HEK293 (cell line): Measurements from ENCODE around the gene ZSWIM7.
A peak's percentile ranks its signal among the peaks of the same experiment; 100 is the strongest.

Experiments
- CTCF ChIA-PET: fragments of 350-600 bp; formaldehyde crosslinking; extraction: SDS; loops from one replicate; lab custom pipeline; 2021; ENCODE audit warnings: antibody characterized with exemption; lab: Yijun Ruan, JAX
- POLR2A ChIA-PET: fragments of 300-600 bp; formaldehyde crosslinking; extraction: SDS; loops from one replicate; lab custom pipeline; 2020; ENCODE audit warnings: antibody characterized with exemption, inconsistent platforms; lab: Yijun Ruan, JAX
- H3K27ac ChIP-seq: fragments of 200-500 bp; sonication (Bioruptor generic); 2 replicates; pipeline ENCODE4 v1.5.1; 2014; ENCODE audit warnings: low read depth, low read length, control low read depth, inconsistent platforms; ENCODE audit errors: extremely low read depth
- H3K36me3 ChIP-seq, 2 experiments: fragments of 200-500 bp in 1 of 2; sonication (Bioruptor generic) in 1 of 2; 1 replicate in 1 of 2; 2 replicates in 1 of 2; pipeline ENCODE4 v1.5.1; 2014 to 2017; ENCODE audit warnings: inconsistent platforms in 2 of 2, low read length in 2 of 2; ENCODE audit not compliant: control insufficient read depth in 2 of 2, insufficient read depth in 1 of 2
- H3K4me1 ChIP-seq: fragments of 200-500 bp; sonication (Bioruptor generic); 2 replicates; pipeline ENCODE4 v1.5.1; 2014; ENCODE audit warnings: mild to moderate bottlenecking, low read length, inconsistent platforms; ENCODE audit not compliant: control insufficient read depth, insufficient read depth
- H3K4me3 ChIP-seq: 2 replicates; pipeline ENCODE4 v1.5.1; 2011; ENCODE audit warnings: low read depth, mild to moderate bottlenecking, control low read depth, low read length, moderate library complexity
- H3K9me3 ChIP-seq: fragments of 200-500 bp; sonication (Bioruptor generic); 2 replicates; pipeline ENCODE4 v1.5.1; 2014; ENCODE audit warnings: low read depth, low read length, inconsistent platforms; ENCODE audit not compliant: control insufficient read depth, insufficient read depth
- KLF1 ChIP-seq: fragments of 450-650 bp; formaldehyde crosslinking; IDR thresholded peaks from 2 replicates; pipeline ENCODE4 v1.5.1; 2016; ENCODE audit warnings: missing biosample characterization, missing genetic modification characterization
- KLF8 ChIP-seq: fragments of 450-650 bp; formaldehyde crosslinking; IDR thresholded peaks from 2 replicates; pipeline ENCODE4 v1.5.1; 2016; ENCODE audit warnings: missing biosample characterization, missing genetic modification characterization
- SETDB1 ChIP-seq: IDR thresholded peaks from one replicate; pipeline ENCODE4 v1.6.1; 2017; ENCODE audit warnings: mild to moderate bottlenecking, low read length, moderate library complexity, mixed read lengths; ENCODE audit not compliant: insufficient read length
- TRIM28 ChIP-seq: IDR thresholded peaks from 2 replicates; pipeline ENCODE4 v1.6.1; 2011; ENCODE audit warnings: low read length, control low read depth, borderline replicate concordance
- ZBTB21 ChIP-seq: fragments of 450-650 bp; formaldehyde crosslinking; IDR thresholded peaks from 2 replicates; pipeline ENCODE4 v1.5.1; 2017; ENCODE audit warnings: missing biosample characterization, missing genetic modification characterization
- ZEB2 ChIP-seq: fragments of 450-650 bp; formaldehyde crosslinking; IDR thresholded peaks from 2 replicates; pipeline ENCODE4 v1.5.1; 2016; ENCODE audit warnings: missing biosample characterization, missing genetic modification characterization
- ZNF146 ChIP-seq: fragments of 450-650 bp; formaldehyde crosslinking; IDR thresholded peaks from 2 replicates; pipeline ENCODE4 v1.5.1; 2016; ENCODE audit warnings: missing biosample characterization, missing genetic modification characterization
- ZNF148 ChIP-seq: fragments of 450-650 bp; formaldehyde crosslinking; IDR thresholded peaks from 2 replicates; pipeline ENCODE4 v1.5.0; 2017; ENCODE audit warnings: missing biosample characterization, missing genetic modification characterization, borderline replicate concordance
- ZNF292 ChIP-seq: fragments of 450-650 bp; formaldehyde crosslinking; IDR thresholded peaks from 2 replicates; pipeline ENCODE4 v1.5.1; 2016; ENCODE audit warnings: low read depth, missing biosample characterization, missing genetic modification characterization, borderline replicate concordance
- ZNF335 ChIP-seq: fragments of 450-650 bp; formaldehyde crosslinking; conservative IDR thresholded peaks from 2 replicates; pipeline ENCODE4 v1.5.1; 2016; ENCODE audit warnings: missing biosample characterization, missing genetic modification characterization
- ZNF521 ChIP-seq: fragments of 450-650 bp; formaldehyde crosslinking; IDR thresholded peaks from 2 replicates; pipeline ENCODE4 v1.5.1; 2017; ENCODE audit warnings: missing biosample characterization, mild to moderate bottlenecking, missing genetic modification characterization
- ZNF621 ChIP-seq: fragments of 450-650 bp; formaldehyde crosslinking; IDR thresholded peaks from 2 replicates; pipeline ENCODE4 v1.5.1; 2017; ENCODE audit warnings: missing biosample characterization, missing genetic modification characterization
- ZNF626 ChIP-seq: fragments of 450-650 bp; sonication (Bioruptor Pico); formaldehyde crosslinking; IDR thresholded peaks from 2 replicates; pipeline ENCODE4 v1.5.1; 2018; ENCODE audit warnings: missing biosample characterization, missing genetic modification characterization, inconsistent platforms
- ZNF704 ChIP-seq: fragments of 450-650 bp; formaldehyde crosslinking; IDR thresholded peaks from 2 replicates; pipeline ENCODE4 v1.5.1; 2016; ENCODE audit warnings: missing biosample characterization, missing genetic modification characterization
- ZNF837 ChIP-seq: fragments of 450-650 bp; formaldehyde crosslinking; IDR thresholded peaks from 2 replicates; pipeline ENCODE4 v1.5.1; 2016; ENCODE audit warnings: missing biosample characterization, missing genetic modification characterization
- TF ChIP-seq, protein P1 (sequence below): fragments of 450-650 bp; formaldehyde crosslinking; IDR thresholded peaks from 2 replicates; pipeline ENCODE4 v1.5.1; 2016; ENCODE audit warnings: missing biosample characterization, missing genetic modification characterization
- TF ChIP-seq, protein P2 (sequence below): fragments of 450-650 bp; formaldehyde crosslinking; optimal IDR thresholded peaks from 2 replicates; pipeline ENCODE3; 2016; ENCODE audit warnings: missing biosample characterization, mild to moderate bottlenecking, missing genetic modification characterization
- TF ChIP-seq, protein P3 (sequence below): fragments of 450-650 bp; formaldehyde crosslinking; IDR thresholded peaks from 2 replicates; pipeline ENCODE4 v1.5.1; 2016; ENCODE audit warnings: missing biosample characterization, missing genetic modification characterization
- TF ChIP-seq, protein P4 (sequence below): fragments of 450-650 bp; formaldehyde crosslinking; conservative IDR thresholded peaks from 2 replicates; pipeline ENCODE4 v1.5.1; 2016; ENCODE audit warnings: low read depth, missing biosample characterization, missing genetic modification characterization

Gene ZSWIM7

DNA sequence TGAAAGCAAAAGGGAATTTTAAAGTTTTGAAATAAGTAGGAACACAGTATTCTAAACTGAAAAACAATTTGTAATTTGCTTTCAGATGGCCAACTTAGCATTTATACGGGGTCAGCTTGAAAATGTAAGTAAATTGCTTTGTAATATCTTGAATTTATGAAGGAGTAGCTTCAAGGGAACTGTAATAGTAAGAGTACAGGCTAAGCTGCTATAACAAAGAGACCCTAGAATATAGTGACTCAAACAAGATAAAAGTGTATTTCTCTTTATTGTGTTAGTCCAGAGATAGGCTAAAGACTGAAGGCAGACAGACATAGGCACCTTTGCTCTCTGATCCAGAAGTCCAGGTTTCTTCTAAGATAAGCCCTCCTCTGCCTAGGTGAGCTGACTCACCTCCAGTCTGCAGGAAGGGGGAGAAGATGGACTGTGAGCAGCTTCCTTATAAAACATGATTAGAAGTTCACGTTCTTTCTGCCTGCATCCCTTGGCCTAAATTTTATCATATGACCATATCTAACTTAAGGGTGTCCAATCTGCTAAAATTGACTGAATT lies 3.3 kb upstream of the ZSWIM7 start (continued):
- TF ChIP-seq ZBTB21 (no peak), ZNF621 (tag by site-specific recombination) (no peak), ZNF148 (tag by site-specific recombination) (no peak), ZNF292 (tag by site-specific recombination) (no peak), ZNF704 (tag by site-specific recombination) (no peak)
- TF ChIP-seq, all 188 proteins: peak for 0

DNA sequence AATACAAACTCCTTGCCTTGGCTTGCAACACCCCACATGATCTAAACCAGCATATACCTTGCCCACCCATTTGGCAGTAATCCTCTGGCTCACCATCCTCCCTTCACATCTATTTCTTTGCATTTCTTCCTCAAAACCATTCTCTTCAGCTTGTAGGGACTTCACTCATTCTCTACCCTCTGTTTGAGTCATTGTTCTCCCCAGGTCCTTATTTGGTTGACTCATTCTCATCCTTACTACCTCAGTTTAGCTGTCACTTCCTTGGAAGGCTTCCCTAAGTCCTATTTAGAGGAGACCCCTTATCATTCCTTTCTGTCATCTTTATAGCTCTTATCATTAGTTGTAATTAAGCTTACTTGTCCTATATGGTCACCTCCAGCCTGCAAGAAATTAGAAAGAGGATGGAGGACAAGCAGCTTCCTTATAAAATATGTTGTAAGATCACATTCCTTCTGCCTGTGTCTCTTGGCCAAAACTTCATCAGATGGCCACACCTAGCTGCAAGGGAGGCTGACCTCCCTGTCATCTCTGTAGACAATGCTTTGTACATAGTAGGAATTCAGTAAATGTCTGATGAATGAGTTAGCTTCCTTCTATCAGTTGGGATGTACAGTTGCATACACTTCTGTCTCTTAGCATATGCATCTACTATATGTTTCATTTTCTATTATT lies 1.9 kb upstream of the ZSWIM7 start:
- H3K4me1 ChIP-seq = no peaks in the 10 kb centered on the region
- H3K4me3 ChIP-seq = peak overlapping the region; percentile 89
- CTCF ChIA-PET = interaction anchor here (0.6 to 1.0 kb wide), 2 partner anchors 52 to 173 kb away, joined by 4 to 5 read pairs; no protein-coding TSS in a partner anchor
- POLR2A ChIA-PET = interaction anchor here (0.9 to 2.8 kb wide), 3 partner anchors 8 to 214 kb away, joined by 3 to 14 read pairs (median 9); partner anchors contain the start of gene NCOR1
- H3K27ac ChIP-seq = no peak overlapping the region
- H3K9me3 ChIP-seq = no peaks in the 10 kb centered on the region
- TF ChIP-seq ZNF626 (tag by site-specific recombination) = 0 out of 2 replicates have a peak, but pooled peaks have one; percentile 83
- peak; percentile 53 for TF ChIP-seq SETDB1
- TF ChIP-seq TRIM28 = peak; percentile 74; the same call in 1 of the 2 replicates
- no peak for TF ChIP-seq ZNF521
- no peak for TF ChIP-seq ZNF837 (tag by site-specific recombination)
- TF ChIP-seq, protein P1, sequence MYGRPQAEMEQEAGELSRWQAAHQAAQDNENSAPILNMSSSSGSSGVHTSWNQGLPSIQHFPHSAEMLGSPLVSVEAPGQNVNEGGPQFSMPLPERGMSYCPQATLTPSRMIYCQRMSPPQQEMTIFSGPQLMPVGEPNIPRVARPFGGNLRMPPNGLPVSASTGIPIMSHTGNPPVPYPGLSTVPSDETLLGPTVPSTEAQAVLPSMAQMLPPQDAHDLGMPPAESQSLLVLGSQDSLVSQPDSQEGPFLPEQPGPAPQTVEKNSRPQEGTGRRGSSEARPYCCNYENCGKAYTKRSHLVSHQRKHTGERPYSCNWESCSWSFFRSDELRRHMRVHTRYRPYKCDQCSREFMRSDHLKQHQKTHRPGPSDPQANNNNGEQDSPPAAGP (tag by site-specific recombination) = 0 out of 2 replicates have a peak, but pooled peaks have one; percentile 10
- TF ChIP-seq, all 188 proteins: peak for 4
- H3K36me3 ChIP-seq = peaks cover 48 to 65% of the 10 kb centered on the region in 2 experiments

DNA sequence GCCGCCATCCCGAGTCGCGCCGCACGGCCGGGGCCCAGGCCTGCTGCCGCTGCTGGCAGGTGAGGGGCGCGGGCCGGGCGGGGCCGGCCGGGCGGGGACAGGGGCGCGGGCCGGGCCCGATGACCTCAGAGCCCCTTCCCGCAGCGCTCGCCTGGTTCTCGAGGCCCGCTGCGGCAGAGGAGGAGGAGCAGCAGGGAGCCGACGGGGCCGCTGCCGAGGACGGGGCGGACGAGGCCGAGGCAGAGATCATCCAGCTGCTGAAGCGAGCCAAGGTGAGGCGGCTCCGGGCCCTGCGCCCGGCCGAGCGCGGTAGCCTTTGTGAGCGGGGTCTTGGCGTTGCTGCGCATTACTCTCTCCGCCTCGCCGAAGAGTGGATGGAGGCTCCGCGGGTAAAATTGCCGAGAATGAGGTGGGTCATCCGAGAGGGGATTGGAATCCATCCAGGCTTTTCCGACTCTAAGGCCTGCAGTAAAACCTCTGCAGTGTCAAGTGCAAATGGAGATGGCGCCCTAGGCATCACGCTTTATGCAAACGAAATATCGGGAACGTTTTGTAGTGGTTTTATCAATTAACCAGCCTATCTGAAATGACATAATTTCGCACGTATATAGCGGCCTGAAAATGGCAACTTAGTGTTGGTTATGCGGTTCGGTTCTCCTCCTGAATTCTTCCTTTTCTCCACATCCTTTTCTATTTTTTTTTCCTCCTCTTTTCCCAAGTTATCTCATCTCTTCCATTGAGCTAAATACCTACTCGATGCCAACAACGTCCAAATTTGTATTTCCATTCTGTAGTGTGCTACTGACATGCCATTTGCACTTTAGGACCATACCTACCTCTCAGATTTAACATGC lies 697 bp upstream of the ZSWIM7 start:
- Histone ChIP-seq H3K36me3 (peaks cover 42 to 54% of the 10 kb centered on the region in 2 experiments), H3K27ac (peak overlapping the region; percentile 97)
- POLR2A ChIA-PET = interaction anchor here (0.5 to 2.8 kb wide), 19 partner anchors 9 to 352 kb away, joined by 3 to 33 read pairs (median 4); partner anchors contain the start of genes ADORA2B, NCOR1 and PIGL
- TF ChIP-seq ZNF146 (0 out of 2 replicates have a peak, but pooled peaks have one; percentile 2), KLF1 (tag by site-specific recombination) (peak; percentile 10; the same call in 1 of the 2 replicates), ZNF335 (tag by site-specific recombination) (0 out of 2 replicates have a peak, but pooled peaks have one; percentile 22), KLF8 (peak; percentile 79; the same call in 1 of the 2 replicates), ZNF292 (tag by site-specific recombination) (no peak), ZEB2 (peak; percentile 33; the same call in 1 of the 2 replicates)
- TF ChIP-seq, protein P2, sequence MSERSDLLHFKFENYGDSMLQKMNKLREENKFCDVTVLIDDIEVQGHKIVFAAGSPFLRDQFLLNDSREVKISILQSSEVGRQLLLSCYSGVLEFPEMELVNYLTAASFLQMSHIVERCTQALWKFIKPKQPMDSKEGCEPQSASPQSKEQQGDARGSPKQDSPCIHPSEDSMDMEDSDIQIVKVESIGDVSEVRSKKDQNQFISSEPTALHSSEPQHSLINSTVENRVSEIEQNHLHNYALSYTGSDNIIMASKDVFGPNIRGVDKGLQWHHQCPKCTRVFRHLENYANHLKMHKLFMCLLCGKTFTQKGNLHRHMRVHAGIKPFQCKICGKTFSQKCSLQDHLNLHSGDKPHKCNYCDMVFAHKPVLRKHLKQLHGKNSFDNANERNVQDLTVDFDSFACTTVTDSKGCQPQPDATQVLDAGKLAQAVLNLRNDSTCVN (tag by site-specific recombination) = no peak
- TF ChIP-seq, protein P3, sequence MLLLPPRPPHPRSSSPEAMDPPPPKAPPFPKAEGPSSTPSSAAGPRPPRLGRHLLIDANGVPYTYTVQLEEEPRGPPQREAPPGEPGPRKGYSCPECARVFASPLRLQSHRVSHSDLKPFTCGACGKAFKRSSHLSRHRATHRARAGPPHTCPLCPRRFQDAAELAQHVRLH (tag by site-specific recombination) = 0 out of 2 replicates have a peak, but pooled peaks have one; percentile 5
- TF ChIP-seq, protein P4, sequence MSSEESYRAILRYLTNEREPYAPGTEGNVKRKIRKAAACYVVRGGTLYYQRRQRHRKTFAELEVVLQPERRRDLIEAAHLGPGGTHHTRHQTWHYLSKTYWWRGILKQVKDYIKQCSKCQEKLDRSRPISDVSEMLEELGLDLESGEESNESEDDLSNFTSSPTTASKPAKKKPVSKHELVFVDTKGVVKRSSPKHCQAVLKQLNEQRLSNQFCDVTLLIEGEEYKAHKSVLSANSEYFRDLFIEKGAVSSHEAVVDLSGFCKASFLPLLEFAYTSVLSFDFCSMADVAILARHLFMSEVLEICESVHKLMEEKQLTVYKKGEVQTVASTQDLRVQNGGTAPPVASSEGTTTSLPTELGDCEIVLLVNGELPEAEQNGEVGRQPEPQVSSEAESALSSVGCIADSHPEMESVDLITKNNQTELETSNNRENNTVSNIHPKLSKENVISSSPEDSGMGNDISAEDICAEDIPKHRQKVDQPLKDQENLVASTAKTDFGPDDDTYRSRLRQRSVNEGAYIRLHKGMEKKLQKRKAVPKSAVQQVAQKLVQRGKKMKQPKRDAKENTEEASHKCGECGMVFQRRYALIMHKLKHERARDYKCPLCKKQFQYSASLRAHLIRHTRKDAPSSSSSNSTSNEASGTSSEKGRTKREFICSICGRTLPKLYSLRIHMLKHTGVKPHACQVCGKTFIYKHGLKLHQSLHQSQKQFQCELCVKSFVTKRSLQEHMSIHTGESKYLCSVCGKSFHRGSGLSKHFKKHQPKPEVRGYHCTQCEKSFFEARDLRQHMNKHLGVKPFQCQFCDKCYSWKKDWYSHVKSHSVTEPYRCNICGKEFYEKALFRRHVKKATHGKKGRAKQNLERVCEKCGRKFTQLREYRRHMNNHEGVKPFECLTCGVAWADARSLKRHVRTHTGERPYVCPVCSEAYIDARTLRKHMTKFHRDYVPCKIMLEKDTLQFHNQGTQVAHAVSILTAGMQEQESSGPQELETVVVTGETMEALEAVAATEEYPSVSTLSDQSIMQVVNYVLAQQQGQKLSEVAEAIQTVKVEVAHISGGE (tag by site-specific recombination) = 0 out of 2 replicates have a peak, but pooled peaks have one; percentile 11

More for the DNA sequence above, 697 bp upstream of the ZSWIM7 start:
- Histone ChIP-seq H3K4me1 (no peaks in the 10 kb centered on the region), H3K4me3 (peak overlapping the region; percentile 89), H3K9me3 (no peaks in the 10 kb centered on the region)
- CTCF ChIA-PET = interaction anchor here (0.7 to 4.2 kb wide), 5 partner anchors 7 to 172 kb away, joined by 3 to 36 read pairs (median 4); partner anchors contain the start of gene ADORA2B
